ENCODE measurements around the gene IFRD2. TPM values are rescaled to one million over a fixed set of nuclear protein-coding genes. Genes with fewer than 3 reads are reported as not detected.

The IFRD2 gene
- total RNA-seq, 1 experiment from 2014 or later = 111 TPM

DNA sequence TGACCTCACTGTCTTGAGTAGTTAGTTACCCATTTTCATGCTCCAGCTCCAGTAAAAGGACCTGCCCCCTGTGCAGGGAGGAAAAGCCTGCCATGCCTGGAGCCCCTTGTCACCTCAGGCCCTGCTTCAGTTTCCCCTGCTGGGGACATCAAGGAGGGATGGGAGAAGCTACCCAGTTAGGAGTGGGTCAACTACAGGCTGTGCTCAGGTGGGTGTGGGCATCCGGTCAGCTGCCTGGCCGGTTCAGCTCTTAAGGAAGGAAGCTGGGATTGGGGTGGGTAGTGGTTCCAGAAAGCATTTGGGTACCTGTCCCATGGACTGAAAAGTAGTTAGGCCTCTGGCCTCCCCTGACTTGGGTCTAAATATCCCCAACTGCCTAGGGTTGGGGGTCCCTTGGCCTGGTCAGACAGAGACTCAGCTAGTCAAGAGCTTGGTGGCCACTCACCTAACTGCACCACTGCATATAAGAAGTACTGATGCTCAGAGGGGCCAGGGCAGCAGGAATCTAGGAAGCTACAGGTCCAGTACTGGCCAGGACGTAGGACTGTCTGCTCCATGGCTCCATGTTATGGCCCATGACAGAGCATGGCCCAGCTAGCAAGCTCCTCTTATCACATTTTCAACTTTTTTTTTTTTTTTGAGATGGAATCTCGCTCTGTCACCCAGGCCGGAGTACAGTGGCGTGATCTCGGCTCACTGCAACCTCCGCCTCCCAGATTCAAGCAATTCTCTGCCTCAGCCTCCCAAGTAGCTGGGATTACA, 12.8 kb downstream of the IFRD2 start:
- DNase-seq (ENCODE audit: low read depth, low spot score) (no peak), ATAC-seq (no peak)
- in situ Hi-C loops (cut with HindIII; ENCODE audit: low pct_unique_long_range_greater_than_20kb, low sequenced_read_pairs) (no loop called here), intact Hi-C loops (cut with micrococcal nuclease; ENCODE audit: unreplicated experiment) (no loop called here)
- H3K4me3 ChIP-seq (ENCODE audit: low read depth in 2 of 2, low read length in 2 of 2) = no peak overlapping the region
- ChIA-PET CTCF (interaction anchor here (0.6 kb wide), 2 partner anchors 25 to 32 kb away, joined by 4 to 6 read pairs; no protein-coding TSS in a partner anchor), POLR2A (no interaction called here)
- H3K27ac ChIP-seq (ENCODE audit: low read length) = no peak overlapping the region
- H3K27me3 ChIP-seq (ENCODE audit: control insufficient read depth, insufficient read depth, low read length) = no peaks in the 10 kb centered on the region
- BruUV-seq (replicated peaks) = no TSS peak
- no peaks in the 10 kb centered on the region for H3K4me1 ChIP-seq (ENCODE audit: control insufficient read depth, insufficient read depth, low read length)
- no peaks in the 10 kb centered on the region for H3K9me3 ChIP-seq (ENCODE audit: control insufficient read depth, insufficient read depth, low read depth, low read length)
- TF ChIP-seq SIN3A (IDR thresholded peaks at IDR 0.05; ENCODE audit: borderline replicate concordance, insufficient read depth, low read depth, low read length) (no peak), POLR2AphosphoS5 (IDR thresholded peaks at IDR 0.05; ENCODE audit: low read depth, low read length) (no peak)
- H3K36me3 ChIP-seq (ENCODE audit: control insufficient read depth, insufficient read depth, low read length) = no peaks in the 10 kb centered on the region

DNA sequence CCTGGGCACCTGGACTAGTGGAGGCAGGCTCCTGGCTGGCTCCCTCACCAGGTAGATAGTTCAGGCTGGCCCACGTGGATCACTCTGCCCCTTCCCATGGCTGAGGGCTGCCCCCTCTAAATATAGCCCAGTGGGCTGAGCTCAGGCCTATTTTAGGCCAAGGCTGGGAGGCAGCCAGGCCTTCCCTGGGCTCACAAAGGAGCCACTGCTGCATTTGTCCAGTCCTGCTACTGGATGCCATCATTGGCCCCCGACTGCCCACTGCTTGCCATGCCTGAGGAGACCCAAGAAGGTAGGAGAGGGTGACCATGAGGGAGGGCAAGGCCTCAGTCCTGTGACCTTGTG, 13.4 kb downstream of the IFRD2 start, which contains the start of gene LSMEM2:
Gene LSMEM2, plus strand, starts transcription at position 208 of the 345 bp plus-strand sequence. Its CDS starts 27 bp downstream, at position 235.
- CTCF ChIA-PET = no interaction called here
- in situ Hi-C loops (cut with HindIII; ENCODE audit: low pct_unique_long_range_greater_than_20kb, low sequenced_read_pairs) = no loop called here

More for the DNA sequence above, 13.4 kb downstream of the IFRD2 start, which contains the start of gene LSMEM2:
- Histone ChIP-seq H3K36me3 (ENCODE audit: control insufficient read depth, insufficient read depth, low read length) (no peaks in the 10 kb centered on the region), H3K4me3 (ENCODE audit: low read depth in 2 of 2, low read length in 2 of 2) (no peak within 1 kb of the TSS), H3K27me3 (ENCODE audit: control insufficient read depth, insufficient read depth, low read length) (no peaks in the 10 kb centered on the region), H3K4me1 (ENCODE audit: control insufficient read depth, insufficient read depth, low read length) (no peaks in the 10 kb centered on the region; the same call in 1 of the 2 replicates), H3K27ac (ENCODE audit: low read length) (no peak within 1 kb of the TSS), H3K9me3 (ENCODE audit: control insufficient read depth, insufficient read depth, low read depth, low read length) (no peaks in the 10 kb centered on the region)
- intact Hi-C loops (cut with micrococcal nuclease; ENCODE audit: unreplicated experiment) = no loop called here
- ATAC-seq = no peak
- POLR2A ChIA-PET = no interaction called here
- TF ChIP-seq SIN3A (IDR thresholded peaks at IDR 0.05; ENCODE audit: borderline replicate concordance, insufficient read depth, low read depth, low read length) (no peak), POLR2AphosphoS5 (IDR thresholded peaks at IDR 0.05; ENCODE audit: low read depth, low read length) (no peak)
- TF ChIP-seq, protein P1, sequence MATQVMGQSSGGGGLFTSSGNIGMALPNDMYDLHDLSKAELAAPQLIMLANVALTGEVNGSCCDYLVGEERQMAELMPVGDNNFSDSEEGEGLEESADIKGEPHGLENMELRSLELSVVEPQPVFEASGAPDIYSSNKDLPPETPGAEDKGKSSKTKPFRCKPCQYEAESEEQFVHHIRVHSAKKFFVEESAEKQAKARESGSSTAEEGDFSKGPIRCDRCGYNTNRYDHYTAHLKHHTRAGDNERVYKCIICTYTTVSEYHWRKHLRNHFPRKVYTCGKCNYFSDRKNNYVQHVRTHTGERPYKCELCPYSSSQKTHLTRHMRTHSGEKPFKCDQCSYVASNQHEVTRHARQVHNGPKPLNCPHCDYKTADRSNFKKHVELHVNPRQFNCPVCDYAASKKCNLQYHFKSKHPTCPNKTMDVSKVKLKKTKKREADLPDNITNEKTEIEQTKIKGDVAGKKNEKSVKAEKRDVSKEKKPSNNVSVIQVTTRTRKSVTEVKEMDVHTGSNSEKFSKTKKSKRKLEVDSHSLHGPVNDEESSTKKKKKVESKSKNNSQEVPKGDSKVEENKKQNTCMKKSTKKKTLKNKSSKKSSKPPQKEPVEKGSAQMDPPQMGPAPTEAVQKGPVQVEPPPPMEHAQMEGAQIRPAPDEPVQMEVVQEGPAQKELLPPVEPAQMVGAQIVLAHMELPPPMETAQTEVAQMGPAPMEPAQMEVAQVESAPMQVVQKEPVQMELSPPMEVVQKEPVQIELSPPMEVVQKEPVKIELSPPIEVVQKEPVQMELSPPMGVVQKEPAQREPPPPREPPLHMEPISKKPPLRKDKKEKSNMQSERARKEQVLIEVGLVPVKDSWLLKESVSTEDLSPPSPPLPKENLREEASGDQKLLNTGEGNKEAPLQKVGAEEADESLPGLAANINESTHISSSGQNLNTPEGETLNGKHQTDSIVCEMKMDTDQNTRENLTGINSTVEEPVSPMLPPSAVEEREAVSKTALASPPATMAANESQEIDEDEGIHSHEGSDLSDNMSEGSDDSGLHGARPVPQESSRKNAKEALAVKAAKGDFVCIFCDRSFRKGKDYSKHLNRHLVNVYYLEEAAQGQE (IDR thresholded peaks at IDR 0.05; ENCODE audit: insufficient read depth in 1 of 2, low read depth in 2 of 2, low read length in 1 of 2) = no peak
- TF ChIP-seq, protein P2, sequence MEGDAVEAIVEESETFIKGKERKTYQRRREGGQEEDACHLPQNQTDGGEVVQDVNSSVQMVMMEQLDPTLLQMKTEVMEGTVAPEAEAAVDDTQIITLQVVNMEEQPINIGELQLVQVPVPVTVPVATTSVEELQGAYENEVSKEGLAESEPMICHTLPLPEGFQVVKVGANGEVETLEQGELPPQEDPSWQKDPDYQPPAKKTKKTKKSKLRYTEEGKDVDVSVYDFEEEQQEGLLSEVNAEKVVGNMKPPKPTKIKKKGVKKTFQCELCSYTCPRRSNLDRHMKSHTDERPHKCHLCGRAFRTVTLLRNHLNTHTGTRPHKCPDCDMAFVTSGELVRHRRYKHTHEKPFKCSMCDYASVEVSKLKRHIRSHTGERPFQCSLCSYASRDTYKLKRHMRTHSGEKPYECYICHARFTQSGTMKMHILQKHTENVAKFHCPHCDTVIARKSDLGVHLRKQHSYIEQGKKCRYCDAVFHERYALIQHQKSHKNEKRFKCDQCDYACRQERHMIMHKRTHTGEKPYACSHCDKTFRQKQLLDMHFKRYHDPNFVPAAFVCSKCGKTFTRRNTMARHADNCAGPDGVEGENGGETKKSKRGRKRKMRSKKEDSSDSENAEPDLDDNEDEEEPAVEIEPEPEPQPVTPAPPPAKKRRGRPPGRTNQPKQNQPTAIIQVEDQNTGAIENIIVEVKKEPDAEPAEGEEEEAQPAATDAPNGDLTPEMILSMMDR (IDR thresholded peaks at IDR 0.05) = no peak
- BruUV-seq (replicated peaks) = no TSS peak
- no peak for DNase-seq (ENCODE audit: low read depth, low spot score)

Measured in Panc1 (cell line).